A673 (cell line): ENCODE measurements around the gene UNG.

Source experiments
- CTCF ChIP-seq: fragments of 300-800, 200-600 bp; sonication (generic); conservative IDR thresholded peaks from 2 replicates; pipeline ENCODE4 v1.5.1; 2017; ENCODE audit warnings: low read depth, mild to moderate bottlenecking, antibody characterized with exemption, low read length, moderate library complexity, mixed read lengths
- EZH2 ChIP-seq: fragments of 200-600 bp; sonication (generic); IDR thresholded peaks from 2 replicates; pipeline ENCODE4 v1.6.1; 2017; ENCODE audit warnings: borderline replicate concordance, low read depth, mild to moderate bottlenecking, mixed read lengths, antibody characterized with exemption, low read length; ENCODE audit not compliant: poor library complexity, severe bottlenecking

- TF ChIP-seq CTCF = no peak
- no peak for TF ChIP-seq EZH2
These were observed 27.8 kb upstream of the UNG start for GRCh38 chr12:109069307-109070271.
